ENCODE data around the gene AMY1B.
"Not testable (repeated sequence)": the region's sequence is repeated elsewhere in the genome, so short reads cannot be mapped to it uniquely, and the experiment has no call there.

DNA sequence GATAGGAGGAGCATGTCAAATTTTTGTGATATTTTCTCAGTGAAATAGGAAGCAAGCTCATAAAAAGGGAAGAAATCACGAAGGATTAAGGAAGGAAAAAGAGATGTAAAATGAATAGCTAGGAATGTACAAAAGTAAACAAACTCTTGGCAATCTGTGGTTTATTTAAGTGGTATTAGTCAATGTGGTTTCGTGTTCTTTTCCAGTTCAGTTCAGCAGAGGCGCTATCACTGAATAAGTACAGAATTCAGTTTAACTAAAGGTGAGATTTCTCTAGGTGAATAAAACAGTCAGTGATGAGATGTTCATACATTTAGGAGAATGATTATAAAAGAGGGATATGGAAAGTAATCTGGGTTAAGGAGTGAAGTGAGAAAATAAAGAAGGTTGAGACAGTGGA is 52.1 kb downstream of the AMY1B start:
- TF ChIP-seq, protein P1, sequence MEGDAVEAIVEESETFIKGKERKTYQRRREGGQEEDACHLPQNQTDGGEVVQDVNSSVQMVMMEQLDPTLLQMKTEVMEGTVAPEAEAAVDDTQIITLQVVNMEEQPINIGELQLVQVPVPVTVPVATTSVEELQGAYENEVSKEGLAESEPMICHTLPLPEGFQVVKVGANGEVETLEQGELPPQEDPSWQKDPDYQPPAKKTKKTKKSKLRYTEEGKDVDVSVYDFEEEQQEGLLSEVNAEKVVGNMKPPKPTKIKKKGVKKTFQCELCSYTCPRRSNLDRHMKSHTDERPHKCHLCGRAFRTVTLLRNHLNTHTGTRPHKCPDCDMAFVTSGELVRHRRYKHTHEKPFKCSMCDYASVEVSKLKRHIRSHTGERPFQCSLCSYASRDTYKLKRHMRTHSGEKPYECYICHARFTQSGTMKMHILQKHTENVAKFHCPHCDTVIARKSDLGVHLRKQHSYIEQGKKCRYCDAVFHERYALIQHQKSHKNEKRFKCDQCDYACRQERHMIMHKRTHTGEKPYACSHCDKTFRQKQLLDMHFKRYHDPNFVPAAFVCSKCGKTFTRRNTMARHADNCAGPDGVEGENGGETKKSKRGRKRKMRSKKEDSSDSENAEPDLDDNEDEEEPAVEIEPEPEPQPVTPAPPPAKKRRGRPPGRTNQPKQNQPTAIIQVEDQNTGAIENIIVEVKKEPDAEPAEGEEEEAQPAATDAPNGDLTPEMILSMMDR (IDR thresholded peaks at IDR 0.05) = not testable (repeated sequence)
- TF ChIP-seq POLR2AphosphoS5 (IDR thresholded peaks at IDR 0.05; ENCODE audit: insufficient read depth in 1 of 2, low read depth in 1 of 2) = not testable (repeated sequence)

Measured in vagina (tissue), 2 donors.